Measurements from ENCODE around the gene ANG. TPM values are rescaled to one million over a fixed set of nuclear protein-coding genes. Genes with fewer than 3 reads are reported as not detected.

The ANG gene
- total and polyA plus RNA-seq, 2 of the 8 experiments (the other 6 are each of a cell fraction or from before 2014, with no cell fraction given), result 2.2 to 4.6 TPM

- TF ChIP-seq MAFK (IDR thresholded peaks at IDR 0.05; ENCODE audit: low read depth, low read length) (peak; percentile 96; the same call in 1 of the 2 replicates), BACH1 (IDR thresholded peaks at IDR 0.05; ENCODE audit: low read length) (no peak; the same call in 1 of the 2 replicates), NRF1 (IDR thresholded peaks at IDR 0.05; ENCODE audit: low read depth, low read length) (peak; percentile 26; the same call in 1 of the 2 replicates), SP1 (IDR thresholded peaks at IDR 0.05; ENCODE audit: low read depth, low read length) (peak; percentile 89), SIX5 (IDR thresholded peaks at IDR 0.05; ENCODE audit: low read depth, low read length) (no peak), SAP30 (IDR thresholded peaks at IDR 0.05; ENCODE audit: insufficient read depth, insufficient replicate concordance, low read length) (no peak), CTBP2 (IDR thresholded peaks at IDR 0.05; ENCODE audit: borderline replicate concordance, insufficient read depth, insufficient read length, low read length) (no peak), SIRT6 (IDR thresholded peaks at IDR 0.05; ENCODE audit: low read length) (no peak), RNF2 (IDR thresholded peaks at IDR 0.05; ENCODE audit: borderline replicate concordance, low read depth, low read length, missing control alignments, poor library complexity, severe bottlenecking) (no peak), NANOG (IDR thresholded peaks at IDR 0.05; ENCODE audit: insufficient read depth, low read depth, low read length, poor library complexity, severe bottlenecking) (no peak), EGR1 (IDR thresholded peaks at IDR 0.05; ENCODE audit: borderline replicate concordance, low read depth, low read length) (no peak), SUZ12 (IDR thresholded peaks at IDR 0.05; ENCODE audit: low read length) (no peak), KDM5A (IDR thresholded peaks at IDR 0.05; ENCODE audit: low read length) (no peak), RFX5 (IDR thresholded peaks at IDR 0.05; ENCODE audit: borderline replicate concordance, low read depth, low read length) (0 out of 2 replicates have a peak, but pooled peaks have one; percentile 25), TAF7 (optimal IDR thresholded peaks at IDR 0.05; ENCODE audit: borderline replicate concordance, low read depth, low read length) (no peak), TCF12 (IDR thresholded peaks at IDR 0.05; ENCODE audit: low read depth, low read length) (no peak), HDAC2 (IDR thresholded peaks at IDR 0.05; ENCODE audit: borderline replicate concordance in 1 of 2, low read depth in 2 of 2, low read length in 2 of 2) (no peak), TBP (IDR thresholded peaks at IDR 0.05; ENCODE audit: low read depth, low read length) (peak; percentile 99), ATF2 (IDR thresholded peaks at IDR 0.05; ENCODE audit: low read length) (peak; percentile 28; the same call in 1 of the 2 replicates), JUN (IDR thresholded peaks at IDR 0.05; ENCODE audit: low read depth, low read length) (no peak), JUND (IDR thresholded peaks at IDR 0.05; ENCODE audit: low read length) (no peak), YY1 (IDR thresholded peaks at IDR 0.05; ENCODE audit: low read depth, low read length) (no peak; the same call in 1 of the 2 replicates)
Measured at GRCh38 chr14:20681348-20682126, 7.0 kb upstream of the ANG start (continued).
